Measurements from ENCODE around the gene WDFY3.

Gene WDFY3

GRCh38 chr4:84944947-84945346 is 21.5 kb downstream of the WDFY3 start:
- no peak for DNase-seq (ENCODE audit: low read depth)

- DNase-seq (ENCODE audit: low read depth) = no peak
Measured at GRCh38 chr4:84940960-84941359, 25.5 kb downstream of the WDFY3 start.

GRCh38 chr4:84939113-84939512 is 27.4 kb downstream of the WDFY3 start:
- DNase-seq (ENCODE audit: low read depth) = no peak

- DNase-seq (ENCODE audit: low read depth) = peak; percentile 69
Measured at GRCh38 chr4:84938316-84938715, 28.2 kb downstream of the WDFY3 start.

- no peak for DNase-seq (ENCODE audit: low read depth)
Measured at GRCh38 chr4:84937381-84937977, 29.0 kb downstream of the WDFY3 start.

GRCh38 chr4:84936123-84936522 is 30.4 kb downstream of the WDFY3 start:
- DNase-seq (ENCODE audit: low read depth) = no peak

GRCh38 chr4:84932462-84932861 is 34.0 kb downstream of the WDFY3 start:
- DNase-seq (ENCODE audit: low read depth) = no peak

GRCh38 chr4:84931961-84932360 is 34.5 kb downstream of the WDFY3 start:
- DNase-seq (ENCODE audit: low read depth) = no peak

GRCh38 chr4:84931274-84931673 is 35.2 kb downstream of the WDFY3 start:
- DNase-seq (ENCODE audit: low read depth) = no peak

- no peak for DNase-seq (ENCODE audit: low read depth)
Measured at GRCh38 chr4:84928089-84928488, 38.4 kb downstream of the WDFY3 start.

- no peak for DNase-seq (ENCODE audit: low read depth)
Measured at GRCh38 chr4:84927428-84927827, 39.1 kb downstream of the WDFY3 start.

GRCh38 chr4:84925558-84925957 is 40.9 kb downstream of the WDFY3 start:
- no peak for DNase-seq (ENCODE audit: low read depth)

GRCh38 chr4:84924434-84924833 is 42.1 kb downstream of the WDFY3 start:
- DNase-seq (ENCODE audit: low read depth) = no peak

- DNase-seq (ENCODE audit: low read depth) = peak; percentile 56
Measured at GRCh38 chr4:84920617-84921016, 45.9 kb downstream of the WDFY3 start.

- DNase-seq (ENCODE audit: low read depth) = no peak
Measured at GRCh38 chr4:84917869-84918600, 48.5 kb downstream of the WDFY3 start.

- DNase-seq (ENCODE audit: low read depth) = no peak
Measured at GRCh38 chr4:84917086-84917821, 49.2 kb downstream of the WDFY3 start.

GRCh38 chr4:84916227-84916626 is 50.3 kb downstream of the WDFY3 start:
- no peak for DNase-seq (ENCODE audit: low read depth)

- DNase-seq (ENCODE audit: low read depth) = peak; percentile 22
Measured at GRCh38 chr4:84915396-84915780, 51.1 kb downstream of the WDFY3 start.

- DNase-seq (ENCODE audit: low read depth) = no peak
Measured at GRCh38 chr4:84914686-84915395, 51.6 kb downstream of the WDFY3 start.

- peak; percentile 23 for DNase-seq (ENCODE audit: low read depth)
Measured at GRCh38 chr4:84913176-84913575, 53.3 kb downstream of the WDFY3 start.

GRCh38 chr4:84912741-84913140 is 53.7 kb downstream of the WDFY3 start:
- DNase-seq (ENCODE audit: low read depth) = no peak

- DNase-seq (ENCODE audit: low read depth) = no peak
Measured at GRCh38 chr4:84908876-84909275, 57.6 kb downstream of the WDFY3 start.

GRCh38 chr4:84907145-84907544 is 59.3 kb downstream of the WDFY3 start:
- no peak for DNase-seq (ENCODE audit: low read depth)

Data from fibroblast of gingiva (primary cell).